Hematopoietic multipotent progenitor cell treated with erythropoietin and hydrocortisone succinate and interleukin-3 and kit ligand, for 6 days (in vitro differentiated cells): Measurements from ENCODE around the gene WBP2NL.
A peak's percentile ranks its signal among the peaks of the same experiment; 100 is the strongest.
"Not testable (repeated sequence)": the region's sequence is repeated elsewhere in the genome, so short reads cannot be mapped to it uniquely, and the experiment has no call there.

ENCODE experiments used
- DNase-seq: peaks from one replicate; pipeline ENCODE4 v3.0.0-alpha.2; 2015

The WBP2NL gene

GRCh38 chr22:42035256-42035655 is 36.7 kb downstream of the WBP2NL start:
- no peak for DNase-seq

DNA sequence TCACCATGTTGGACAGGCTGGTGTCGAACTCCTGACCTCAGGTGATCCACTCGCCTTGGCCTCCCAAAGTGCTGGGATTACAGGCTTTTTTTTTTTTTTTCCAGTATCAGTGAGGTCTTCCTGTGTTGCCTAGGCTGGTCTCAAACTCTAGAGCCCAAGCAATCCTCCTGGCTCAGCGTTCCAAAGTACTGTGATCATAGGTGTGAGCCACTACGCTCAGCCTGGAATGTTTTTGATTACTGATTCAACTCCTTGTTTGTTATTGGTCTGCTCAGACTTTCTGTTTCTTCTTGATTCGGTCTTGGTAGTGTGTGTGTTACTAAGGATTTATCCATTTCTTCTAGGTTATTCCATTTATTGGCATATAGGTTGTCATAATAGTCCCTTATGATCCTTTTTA is 40.7 kb downstream of the WBP2NL start:
- DNase-seq, result no peak

- DNase-seq, result no peak
These were observed 43.2 kb downstream of the WBP2NL start for GRCh38 chr22:42041784-42042183.

- no peak for DNase-seq
These were observed 52.1 kb downstream of the WBP2NL start for GRCh38 chr22:42050641-42051180.

DNA sequence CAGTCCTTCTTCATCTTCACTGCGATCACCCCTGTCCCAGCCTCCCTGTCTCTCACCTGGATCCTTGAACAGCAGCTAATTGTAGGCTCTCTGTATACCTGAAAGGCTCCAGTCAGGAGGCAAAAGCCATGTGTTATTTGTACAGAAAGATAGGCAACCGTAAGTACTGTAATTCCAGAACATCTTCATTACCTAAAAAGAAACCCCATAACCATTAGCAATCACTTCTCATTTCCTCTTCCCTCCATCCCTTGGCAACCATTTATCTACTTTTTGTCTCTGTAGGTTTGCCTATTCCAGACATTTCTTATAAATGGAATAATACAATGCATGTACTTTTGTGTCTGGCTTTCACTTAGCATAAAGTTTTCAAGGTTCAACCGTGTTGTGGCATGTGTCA is 54.2 kb downstream of the WBP2NL start:
- no peak for DNase-seq

GRCh38 chr22:42056757-42057511 is 58.3 kb downstream of the WBP2NL start:
- DNase-seq, result no peak

- DNase-seq, result no peak
These were observed 61.9 kb downstream of the WBP2NL start for GRCh38 chr22:42060489-42060888.

DNA sequence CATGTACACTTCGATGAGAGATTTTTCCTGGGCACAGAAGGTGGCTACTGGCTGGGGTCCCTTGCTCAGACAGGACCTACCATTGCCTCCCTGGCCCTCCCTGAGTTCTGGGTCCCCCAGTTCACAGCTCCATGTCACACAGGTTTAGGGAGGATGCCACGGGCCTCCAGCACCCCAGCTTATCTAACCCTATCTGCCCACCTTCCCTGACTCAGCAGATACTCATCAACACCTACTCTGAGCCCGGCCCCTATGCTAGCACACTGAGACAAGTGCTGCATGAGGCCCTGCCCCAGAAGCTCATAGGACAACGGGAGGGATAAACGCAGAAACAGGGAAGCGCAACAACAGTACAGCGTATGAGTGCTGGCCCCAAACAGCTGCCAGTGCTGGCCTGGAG is 62.5 kb downstream of the WBP2NL start:
- DNase-seq, result no peak

DNA sequence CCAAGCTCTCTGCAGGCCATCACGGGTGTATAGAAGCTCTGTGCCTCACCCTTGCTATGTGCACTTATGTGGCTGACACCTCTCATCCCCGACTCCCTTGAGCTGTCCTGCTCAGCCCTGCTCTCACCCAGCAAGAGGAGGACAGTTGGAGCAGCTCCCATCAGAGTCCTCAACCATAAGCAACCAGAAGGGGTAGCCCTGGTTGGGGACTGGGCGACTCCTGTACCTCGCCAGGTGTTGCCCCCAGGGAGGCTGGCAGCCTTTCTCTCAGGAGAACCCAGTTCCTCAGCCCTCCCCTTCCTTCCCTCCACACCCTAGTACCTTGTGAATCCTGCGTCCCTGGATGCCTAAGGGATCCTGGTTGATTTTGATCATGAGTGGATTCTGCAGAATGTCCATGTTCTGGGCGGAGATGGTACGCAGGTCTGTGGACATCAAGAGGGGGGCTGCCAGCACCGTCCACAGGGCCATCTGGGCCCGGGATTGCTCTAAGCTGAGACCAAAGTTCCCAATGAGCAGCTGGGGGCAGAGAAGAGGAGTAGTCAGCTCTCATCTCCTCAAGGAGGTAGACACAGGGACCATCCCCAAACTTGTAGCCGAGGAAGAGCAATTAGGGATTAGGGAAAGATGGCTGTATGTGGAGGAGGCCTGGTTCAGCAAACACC is 64.0 kb downstream of the WBP2NL start:
- DNase-seq, result no peak

DNA sequence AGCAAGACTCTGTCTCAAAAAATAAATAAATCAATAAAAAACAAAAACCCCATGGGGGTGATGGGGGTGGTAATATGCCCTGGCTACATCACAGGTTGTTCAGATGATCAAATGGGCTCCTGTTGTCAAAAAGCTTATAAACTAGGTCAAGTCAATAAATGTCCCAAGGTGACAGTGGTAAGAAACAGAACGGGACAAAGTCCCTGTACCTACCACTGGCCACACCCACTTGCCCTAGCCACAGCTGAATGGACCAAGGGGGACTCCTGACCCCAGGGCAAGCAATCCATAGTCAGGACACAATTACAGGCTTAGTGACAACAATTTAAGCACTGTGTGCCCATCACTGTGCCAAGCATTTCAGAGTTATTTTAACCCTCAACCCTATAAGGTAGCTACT is 66.0 kb downstream of the WBP2NL start:
- no peak for DNase-seq

- DNase-seq, result no peak
These were observed 67.0 kb downstream of the WBP2NL start for GRCh38 chr22:42065438-42066125.

DNA sequence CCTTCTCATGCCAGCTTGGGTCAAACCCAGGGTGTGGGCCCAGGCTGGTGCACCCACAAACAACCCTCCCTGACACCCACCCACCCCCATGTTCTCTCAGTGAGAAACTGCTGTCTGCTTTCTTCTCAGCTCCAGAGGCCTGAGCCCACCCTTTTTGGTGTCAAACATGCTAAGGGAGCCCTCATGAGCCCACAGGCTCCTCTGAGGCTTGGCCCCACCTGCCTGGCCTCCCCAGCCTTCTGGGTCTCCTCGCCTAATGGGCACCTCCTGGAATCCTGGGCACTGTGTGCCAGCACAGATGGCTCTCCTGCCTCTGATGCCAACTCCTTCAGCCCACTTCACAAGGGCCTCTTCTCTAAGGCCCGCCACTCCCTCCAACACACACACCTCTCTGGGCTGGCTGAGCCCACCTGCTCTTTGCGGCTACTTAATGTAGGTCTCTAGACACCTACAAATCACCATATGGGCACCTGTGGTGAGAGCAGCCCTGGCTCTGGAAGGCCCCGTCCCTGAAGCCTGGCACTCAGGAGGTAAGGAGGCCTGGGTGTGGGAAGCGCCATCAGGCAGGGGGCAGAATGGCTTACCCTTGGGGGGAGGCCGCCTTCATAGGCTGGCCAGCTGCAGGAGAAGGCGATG is 67.7 kb downstream of the WBP2NL start:
- no peak for DNase-seq

- no peak for DNase-seq
These were observed 68.3 kb downstream of the WBP2NL start for GRCh38 chr22:42066937-42067336.

DNA sequence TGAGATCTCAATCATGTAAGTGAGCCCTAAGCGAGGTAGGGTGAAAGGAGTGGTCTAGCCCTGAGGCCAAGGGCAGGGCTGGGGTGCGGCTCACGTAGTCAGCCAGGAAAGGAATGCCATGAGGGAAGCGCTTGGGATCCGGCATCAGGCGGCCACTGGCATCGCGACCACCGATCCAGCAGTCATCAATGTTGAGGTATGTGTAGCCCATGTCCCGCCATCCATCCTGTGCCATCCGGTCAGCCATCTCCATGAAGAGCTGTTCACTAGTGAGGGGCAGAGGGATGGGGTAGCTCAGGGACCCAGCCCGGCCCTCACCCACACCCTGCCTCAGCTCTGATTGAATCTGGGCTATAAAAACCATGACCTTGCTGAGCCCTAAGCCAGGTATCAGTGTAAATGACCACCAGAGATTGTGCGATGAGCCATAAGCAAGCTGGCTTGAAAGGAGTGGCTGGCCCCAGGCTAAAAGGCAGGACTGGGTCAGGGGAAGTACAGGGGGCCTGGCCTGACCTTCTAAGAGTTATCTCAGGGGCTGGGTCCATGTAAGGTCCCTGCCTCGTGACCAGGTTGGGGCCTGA is 69.2 kb downstream of the WBP2NL start:
- DNase-seq, result no peak

DNA sequence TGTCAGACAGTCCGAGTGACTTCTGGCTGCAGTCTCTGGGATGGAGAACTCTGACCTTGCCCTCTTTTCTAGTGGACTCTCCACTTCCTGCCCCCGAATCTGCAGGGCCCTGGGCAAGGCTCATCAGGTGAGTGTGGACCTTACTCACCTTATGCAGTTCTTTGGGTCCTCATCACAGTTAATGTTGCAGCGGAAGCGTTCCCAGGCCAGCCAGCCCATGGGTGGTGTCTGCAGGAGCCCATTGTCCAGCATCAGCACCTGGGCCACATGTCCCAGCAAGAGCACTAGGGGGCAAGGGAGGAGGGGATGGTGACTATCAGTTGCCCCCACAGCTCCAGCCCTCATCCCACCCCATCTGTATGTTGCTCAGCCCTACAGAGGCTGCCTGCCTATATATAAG is 69.7 kb downstream of the WBP2NL start:
- no peak for DNase-seq

DNA sequence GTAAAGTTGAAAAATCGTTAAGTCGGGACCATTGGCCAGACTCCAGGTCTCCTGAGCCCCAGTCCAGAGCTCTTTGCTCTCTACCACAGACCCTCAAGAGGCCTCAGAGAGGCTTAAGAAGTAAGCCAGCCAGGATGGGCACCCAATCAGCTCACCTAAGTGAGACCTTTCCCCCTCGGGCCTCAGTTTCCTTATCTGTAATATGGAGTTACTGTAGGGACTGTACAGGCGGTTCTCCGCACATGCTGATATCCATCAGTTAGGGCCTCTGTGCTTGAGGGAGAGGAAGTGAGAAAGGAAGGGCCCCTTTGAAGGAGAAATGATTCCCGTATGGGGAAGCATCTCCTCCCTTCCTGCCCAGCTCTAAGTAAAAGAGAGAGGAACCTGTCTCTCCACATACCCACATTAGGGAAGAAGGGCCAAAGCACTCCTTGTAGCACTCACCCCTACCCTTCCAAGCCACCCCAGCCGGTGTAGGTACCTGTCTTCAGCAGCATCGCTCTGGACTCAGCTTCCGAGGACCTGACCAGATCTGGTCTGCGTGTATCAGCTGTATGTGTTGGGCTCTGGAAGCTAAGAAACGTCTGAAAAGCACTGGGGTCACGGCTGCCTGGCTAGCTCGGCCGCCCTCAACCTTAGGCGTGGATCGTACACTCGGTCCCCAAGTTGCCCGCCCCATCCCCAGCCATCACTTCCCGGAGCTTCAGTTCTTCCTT is 71.4 kb downstream of the WBP2NL start:
- peak; percentile 56 for DNase-seq

- peak; percentile 100 for DNase-seq
These were observed 72.2 kb downstream of the WBP2NL start, which contains the start of gene NAGA for GRCh38 chr22:42070517-42071422. Gene NAGA (minus strand): TSS chr22:42070812. CDS start chr22:42070297, 515 bp downstream.

GRCh38 chr22:42071508-42071907 is 72.9 kb downstream of the WBP2NL start:
- DNase-seq, result not testable (repeated sequence)

GRCh38 chr22:42072606-42073330 is 74.2 kb downstream of the WBP2NL start:
- DNase-seq, result peak; percentile 71

DNA sequence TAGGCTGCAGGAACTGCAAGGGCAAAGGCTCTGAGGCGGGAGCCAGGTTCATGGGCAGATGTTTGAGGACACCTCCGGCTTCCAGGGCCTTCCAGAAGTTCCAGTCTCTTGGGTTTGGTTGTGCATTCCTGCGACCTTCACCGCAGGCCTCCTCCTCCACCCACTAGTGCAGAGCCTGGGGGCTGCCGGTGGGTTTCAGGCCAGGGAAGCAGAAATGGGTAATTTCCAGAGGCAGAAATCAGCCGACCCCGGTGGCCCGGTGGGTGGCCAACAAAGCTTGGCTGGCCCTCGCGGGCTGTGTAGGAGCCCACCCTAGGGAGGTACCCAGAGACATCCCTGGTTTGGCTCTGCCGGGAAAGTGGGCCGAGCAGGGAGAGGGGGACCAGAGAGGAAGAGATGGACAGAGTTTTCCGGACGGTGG is 75.0 kb downstream of the WBP2NL start:
- no peak for DNase-seq
